ENCODE data around the gene PSG11.
"Not testable (repeated sequence)": the region's sequence is repeated elsewhere in the genome, so short reads cannot be mapped to it uniquely, and the experiment has no call there.

GRCh38 chr19:43031645-43032044, 5.4 kb upstream of the PSG11 start:
- not testable (repeated sequence) for TF ChIP-seq TAF1 (IDR thresholded peaks at IDR 0.05; ENCODE audit: low read depth, low read length); POLR2A (IDR thresholded peaks at IDR 0.05; ENCODE audit: low read depth, low read length); POLR2AphosphoS5 (IDR thresholded peaks at IDR 0.05; ENCODE audit: low read depth, low read length); PAX5 (IDR thresholded peaks at IDR 0.05; ENCODE audit: insufficient read depth, low read length, severe bottlenecking)

Data from GM12891 (cell line).